Hepatic stellate cell (primary cell): ENCODE results near the gene SCG2.
"Not testable (repeated sequence)": the region's sequence is repeated elsewhere in the genome, so short reads cannot be mapped to it uniquely, and the experiment has no call there.

ENCODE experiments used
- DNase-seq: peaks from one replicate; pipeline ENCODE4 v3.0.0; 2011; ENCODE audit warnings: low spot score

The SCG2 gene

GRCh38 chr2:223611061-223611460, 8.9 kb upstream of the SCG2 start:
- no peak for DNase-seq

GRCh38 chr2:223607476-223607875, 5.3 kb upstream of the SCG2 start:
- no peak for DNase-seq

- no peak for DNase-seq
These were observed 4.8 kb upstream of the SCG2 start for GRCh38 chr2:223606946-223607345.

GRCh38 chr2:223604231-223604630, 2.1 kb upstream of the SCG2 start:
- no peak for DNase-seq

GRCh38 chr2:223602972-223603371, 811 bp upstream of the SCG2 start:
- no peak for DNase-seq

- DNase-seq, result no peak
These were observed 1.1 kb downstream of the SCG2 start for GRCh38 chr2:223601018-223601417.

- no peak for DNase-seq
These were observed 2.4 kb downstream of the SCG2 start for GRCh38 chr2:223599640-223600380.

- peak; percentile 41 for DNase-seq
These were observed 3.0 kb downstream of the SCG2 start for GRCh38 chr2:223598994-223599639.

- no peak for DNase-seq
These were observed 5.1 kb downstream of the SCG2 start for GRCh38 chr2:223597076-223597475.

- no peak for DNase-seq
These were observed 6.0 kb downstream of the SCG2 start for GRCh38 chr2:223596208-223596607.

GRCh38 chr2:223594831-223595230, 7.3 kb downstream of the SCG2 start:
- no peak for DNase-seq

- no peak for DNase-seq
These were observed 7.9 kb downstream of the SCG2 start for GRCh38 chr2:223594259-223594658.

- DNase-seq, result not testable (repeated sequence)
These were observed 9.5 kb downstream of the SCG2 start for GRCh38 chr2:223592689-223593088.

- no peak for DNase-seq
These were observed 10.6 kb downstream of the SCG2 start for GRCh38 chr2:223591596-223591995.

GRCh38 chr2:223590964-223591363, 11.2 kb downstream of the SCG2 start:
- no peak for DNase-seq

GRCh38 chr2:223589901-223590300, 12.3 kb downstream of the SCG2 start:
- no peak for DNase-seq

GRCh38 chr2:223588251-223588650, 13.9 kb downstream of the SCG2 start:
- DNase-seq, result no peak

- no peak for DNase-seq
These were observed 14.9 kb downstream of the SCG2 start for GRCh38 chr2:223587301-223587700.

GRCh38 chr2:223586261-223586660, 15.9 kb downstream of the SCG2 start:
- peak; percentile 32 for DNase-seq

GRCh38 chr2:223585666-223586065, 16.5 kb downstream of the SCG2 start:
- DNase-seq, result no peak

- DNase-seq, result no peak
These were observed 20.2 kb downstream of the SCG2 start for GRCh38 chr2:223582001-223582400.

GRCh38 chr2:223580951-223581350, 21.2 kb downstream of the SCG2 start:
- DNase-seq, result peak; percentile 46

GRCh38 chr2:223578846-223579245, 23.3 kb downstream of the SCG2 start:
- no peak for DNase-seq

- peak; percentile 19 for DNase-seq
These were observed 25.3 kb downstream of the SCG2 start for GRCh38 chr2:223576873-223577272.
